COLO668 (cell line): Measurements from ENCODE around the gene NKD1.

ENCODE experiments used
- DNase-seq: peaks from one replicate; lab custom pipeline; 2025; ENCODE audit not compliant: unreplicated experiment; lab: John Stamatoyannopoulos, UW

The NKD1 gene

GRCh38 chr16:50557046-50557445 lies 8.8 kb downstream of the NKD1 start:
- no peak for DNase-seq

GRCh38 chr16:50558913-50559312 lies 10.7 kb downstream of the NKD1 start:
- DNase-seq = no peak

GRCh38 chr16:50559342-50559741 lies 11.1 kb downstream of the NKD1 start:
- no peak for DNase-seq

GRCh38 chr16:50559804-50560514 lies 11.8 kb downstream of the NKD1 start:
- no peak for DNase-seq

- no peak for DNase-seq
Observed at GRCh38 chr16:50560903-50561863, 13.0 kb downstream of the NKD1 start.

- DNase-seq = no peak
Observed at GRCh38 chr16:50562657-50563056, 14.5 kb downstream of the NKD1 start.

GRCh38 chr16:50563989-50564388 lies 15.8 kb downstream of the NKD1 start:
- no peak for DNase-seq

- no peak for DNase-seq
Observed at GRCh38 chr16:50565428-50565827, 17.2 kb downstream of the NKD1 start.

GRCh38 chr16:50566014-50566962 lies 18.1 kb downstream of the NKD1 start:
- no peak for DNase-seq

- no peak for DNase-seq
Observed at GRCh38 chr16:50567651-50568050, 19.5 kb downstream of the NKD1 start.

- DNase-seq = no peak
Observed at GRCh38 chr16:50568187-50568815, 20.1 kb downstream of the NKD1 start.

GRCh38 chr16:50570354-50570753 lies 22.2 kb downstream of the NKD1 start:
- DNase-seq = no peak

GRCh38 chr16:50570808-50571598 lies 22.8 kb downstream of the NKD1 start:
- DNase-seq = no peak

GRCh38 chr16:50571786-50572185 lies 23.6 kb downstream of the NKD1 start:
- DNase-seq = no peak

GRCh38 chr16:50572700-50573099 lies 24.5 kb downstream of the NKD1 start:
- no peak for DNase-seq

GRCh38 chr16:50573279-50573678 lies 25.1 kb downstream of the NKD1 start:
- no peak for DNase-seq

GRCh38 chr16:50573947-50574744 lies 25.9 kb downstream of the NKD1 start:
- DNase-seq = no peak

- no peak for DNase-seq
Observed at GRCh38 chr16:50574745-50575136, 26.5 kb downstream of the NKD1 start.

- no peak for DNase-seq
Observed at GRCh38 chr16:50575743-50576142, 27.5 kb downstream of the NKD1 start.
